ENCODE measurements around the gene C14orf119.
A peak's percentile ranks its signal among the peaks of the same experiment; 100 is the strongest.

C14orf119 gene

GRCh38 chr14:23146980-23147379, 51.7 kb downstream of the C14orf119 start:
- no peak overlapping the region for H3K4me3 ChIP-seq (ENCODE audit: low read length)
- peaks cover 38% of the 10 kb centered on the region for H3K4me1 ChIP-seq (ENCODE audit: control insufficient read depth, insufficient read depth, low read length)
- H3K9me3 ChIP-seq (ENCODE audit: control insufficient read depth, low read length), result no peaks in the 10 kb centered on the region
- no peaks in the 10 kb centered on the region for H3K27me3 ChIP-seq (replicated peaks; ENCODE audit: control insufficient read depth, insufficient read depth, low read length)
- DNase-seq (ENCODE audit: low read depth), result no peak
- no peak overlapping the region for H3K9ac ChIP-seq (ENCODE audit: low read length)
- H3K36me3 ChIP-seq (ENCODE audit: control insufficient read depth, insufficient read depth, low read length, severe bottlenecking), result peaks cover 2% of the 10 kb centered on the region

DNA sequence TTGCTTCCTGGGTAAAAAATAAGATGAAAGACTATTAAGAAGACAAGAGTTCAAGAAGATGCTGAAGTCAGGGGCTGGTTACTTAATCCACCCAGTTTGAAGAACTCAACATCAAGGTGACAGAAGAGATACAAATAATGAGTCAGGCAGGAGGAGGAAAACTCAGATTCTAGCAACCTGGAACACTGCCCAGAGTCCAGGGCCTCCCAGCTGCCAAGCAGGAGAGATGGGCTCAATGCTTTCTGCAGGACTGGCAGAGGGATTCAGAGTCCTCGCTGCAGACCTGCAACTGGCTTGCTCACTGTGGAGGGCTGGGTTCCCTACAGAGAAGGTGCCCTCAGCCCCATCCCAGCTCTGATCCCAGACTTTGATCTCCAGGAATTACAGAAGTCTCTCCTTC, 52.4 kb downstream of the C14orf119 start:
- DNase-seq (ENCODE audit: low read depth), result peak; percentile 58

GRCh38 chr14:23148591-23149249, 53.4 kb downstream of the C14orf119 start:
- no peak overlapping the region for H3K4me3 ChIP-seq (ENCODE audit: low read length)
- H3K9me3 ChIP-seq (ENCODE audit: control insufficient read depth, low read length), result no peaks in the 10 kb centered on the region
- no peak for DNase-seq (ENCODE audit: low read depth)
- peaks cover 2% of the 10 kb centered on the region for H3K36me3 ChIP-seq (ENCODE audit: control insufficient read depth, insufficient read depth, low read length, severe bottlenecking)
- H3K4me1 ChIP-seq (ENCODE audit: control insufficient read depth, insufficient read depth, low read length), result peaks cover 29% of the 10 kb centered on the region
- no peaks in the 10 kb centered on the region for H3K27me3 ChIP-seq (replicated peaks; ENCODE audit: control insufficient read depth, insufficient read depth, low read length)
- no peak overlapping the region for H3K9ac ChIP-seq (ENCODE audit: low read length)

More for the DNA sequence above, 52.4 kb downstream of the C14orf119 start:
- H3K36me3 ChIP-seq (ENCODE audit: control insufficient read depth, insufficient read depth, low read length, severe bottlenecking), result peaks cover 2% of the 10 kb centered on the region
- no peak overlapping the region for H3K4me3 ChIP-seq (ENCODE audit: low read length)
- H3K9me3 ChIP-seq (ENCODE audit: control insufficient read depth, low read length), result no peaks in the 10 kb centered on the region
- H3K9ac ChIP-seq (ENCODE audit: low read length), result no peak overlapping the region
- H3K27me3 ChIP-seq (replicated peaks; ENCODE audit: control insufficient read depth, insufficient read depth, low read length), result no peaks in the 10 kb centered on the region
- H3K4me1 ChIP-seq (ENCODE audit: control insufficient read depth, insufficient read depth, low read length), result peaks cover 31% of the 10 kb centered on the region

DNA sequence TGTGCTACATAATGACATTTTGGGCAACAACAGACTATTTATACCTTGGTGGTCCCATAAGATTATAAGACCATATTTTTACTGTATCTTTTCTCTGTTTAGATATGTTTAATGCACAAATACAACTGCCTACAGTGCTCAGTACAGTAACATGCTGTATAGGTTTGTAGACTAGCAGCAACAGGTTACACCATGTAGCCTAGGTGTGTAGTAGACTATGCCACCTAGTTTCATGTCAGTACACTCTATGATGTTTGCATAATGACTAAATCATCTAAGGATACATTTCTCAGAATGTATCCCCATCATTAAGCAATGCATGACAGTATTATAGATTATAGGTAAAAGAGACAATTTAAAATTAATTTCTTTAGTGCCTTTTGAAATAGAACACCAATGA, 54.4 kb downstream of the C14orf119 start:
- peaks cover 28% of the 10 kb centered on the region for H3K4me1 ChIP-seq (ENCODE audit: control insufficient read depth, insufficient read depth, low read length)
- no peak for DNase-seq (ENCODE audit: low read depth)
- H3K27me3 ChIP-seq (replicated peaks; ENCODE audit: control insufficient read depth, insufficient read depth, low read length), result no peaks in the 10 kb centered on the region
- H3K9ac ChIP-seq (ENCODE audit: low read length), result no peak overlapping the region
- no peaks in the 10 kb centered on the region for H3K9me3 ChIP-seq (ENCODE audit: control insufficient read depth, low read length)
- peaks cover 2% of the 10 kb centered on the region for H3K36me3 ChIP-seq (ENCODE audit: control insufficient read depth, insufficient read depth, low read length, severe bottlenecking)
- no peak overlapping the region for H3K4me3 ChIP-seq (ENCODE audit: low read length)

All from adipocyte (in vitro differentiated cells).